Stimulated activated naive CD8-positive, alpha-beta T cell treated with anti-CD3 and anti-CD28 coated beads, Interleukin-15, amount 100 ng/mL, for 72 hours (primary cell): ENCODE measurements around the gene NEK6.

Experiments used
- ATAC-seq: fragments of 150-1000 bp; cut with Tn5 transposase; 2 replicates; pipeline ENCODE4 v1.10.0; 2021; ENCODE audit warnings: mild to moderate bottlenecking, moderate library complexity
- DNase-seq, 2 donors: peaks; one replicate each; pipeline ENCODE4 v3.0.0; 2021 to 2022
- H3K27ac Mint-ChIP-seq, 2 donors: one replicate each; pipeline ENCODE4 v1.8.0; 2022; ENCODE audit warnings: mild to moderate bottlenecking in 2 of 2, mixed read lengths in 2 of 2, moderate library complexity in 2 of 2
- H3K27me3 Mint-ChIP-seq: one replicate; pipeline ENCODE4 v1.8.0; 2022; ENCODE audit warnings: mixed read lengths
- H3K4me1 Mint-ChIP-seq: one replicate; pipeline ENCODE4 v1.8.0; 2022; ENCODE audit warnings: mild to moderate bottlenecking, mixed read lengths
- H3K4me3 Mint-ChIP-seq, 2 donors: one replicate each; pipeline ENCODE4 v1.8.0; 2022; ENCODE audit warnings: mild to moderate bottlenecking in 2 of 2, mixed read lengths in 2 of 2, moderate library complexity in 1 of 2
- H3K9me3 Mint-ChIP-seq, 2 donors: one replicate each; pipeline ENCODE4 v1.8.0; 2022; ENCODE audit warnings: mixed read lengths in 2 of 2

Gene NEK6

DNA sequence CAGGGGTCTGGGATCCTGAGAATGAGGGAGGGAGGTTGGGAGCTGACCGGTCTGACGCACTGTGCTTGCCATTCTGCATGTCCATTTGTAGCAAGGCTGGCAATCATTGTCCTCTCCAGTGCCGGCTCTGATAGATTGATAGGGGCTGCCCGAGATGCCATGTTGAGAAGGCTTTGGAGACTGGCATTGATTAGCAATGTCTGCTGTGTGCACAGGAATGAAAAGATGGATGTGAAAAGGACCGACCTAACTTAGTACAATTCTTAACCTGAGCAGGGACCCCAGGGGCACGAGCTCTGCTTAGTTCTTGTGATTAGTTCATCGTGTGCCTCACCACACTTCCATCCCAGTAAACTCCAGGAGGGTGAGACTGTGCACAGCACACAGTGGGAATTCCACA is 17.0 kb downstream of the NEK6 start:
- Mint-ChIP-seq H3K9me3 (no peaks in the 10 kb centered on the region), H3K27ac (no peak overlapping the region), H3K4me1 (peaks cover 15% of the 10 kb centered on the region), H3K27me3 (peaks cover 12% of the 10 kb centered on the region), H3K4me3 (no peak overlapping the region)
- ATAC-seq, result no peak
- DNase-seq, result no peak

DNA sequence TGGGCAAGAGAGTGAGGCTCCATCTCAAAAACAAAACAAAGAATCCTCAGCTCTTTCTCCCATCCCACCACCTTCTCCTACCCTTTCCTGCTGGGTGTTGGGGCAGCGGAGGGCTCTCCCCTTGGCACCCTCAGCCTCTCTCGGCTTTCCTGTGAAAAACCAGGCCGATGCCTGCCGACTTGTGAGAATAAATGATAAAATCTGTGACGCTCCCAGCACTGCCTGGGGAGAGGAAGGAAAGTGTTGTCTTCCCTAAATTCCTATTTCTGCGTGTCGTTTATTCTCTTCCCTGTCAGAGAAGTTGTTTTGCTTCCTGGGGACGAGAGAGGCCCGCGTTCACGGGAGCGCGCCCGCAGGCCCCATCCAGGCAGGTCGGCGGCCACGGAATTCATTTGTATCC is 19.7 kb downstream of the NEK6 start:
- no peak for ATAC-seq
- Mint-ChIP-seq H3K9me3 (no peaks in the 10 kb centered on the region), H3K4me1 (peaks cover 21% of the 10 kb centered on the region), H3K27ac (no peak overlapping the region), H3K27me3 (peaks cover 6% of the 10 kb centered on the region), H3K4me3 (no peak overlapping the region)
- no peak for DNase-seq

GRCh38 chr9:124278054-124278540 is 20.3 kb downstream of the NEK6 start:
- Mint-ChIP-seq H3K27ac (no peak overlapping the region), H3K27me3 (peaks cover 6% of the 10 kb centered on the region), H3K4me3 (no peak overlapping the region), H3K9me3 (no peaks in the 10 kb centered on the region), H3K4me1 (peaks cover 21% of the 10 kb centered on the region)
- no peak for DNase-seq
- peak; percentile 42 for ATAC-seq

GRCh38 chr9:124279531-124280175 is 21.9 kb downstream of the NEK6 start:
- H3K27ac Mint-ChIP-seq, result peak overlapping the region in 1 of 2 donors; percentile 65
- ATAC-seq (no peak), DNase-seq (no peak)
- H3K9me3 Mint-ChIP-seq, result no peaks in the 10 kb centered on the region
- H3K4me3 Mint-ChIP-seq, result no peak overlapping the region
- H3K4me1 Mint-ChIP-seq, result peaks cover 23% of the 10 kb centered on the region
- no peaks in the 10 kb centered on the region for H3K27me3 Mint-ChIP-seq

DNA sequence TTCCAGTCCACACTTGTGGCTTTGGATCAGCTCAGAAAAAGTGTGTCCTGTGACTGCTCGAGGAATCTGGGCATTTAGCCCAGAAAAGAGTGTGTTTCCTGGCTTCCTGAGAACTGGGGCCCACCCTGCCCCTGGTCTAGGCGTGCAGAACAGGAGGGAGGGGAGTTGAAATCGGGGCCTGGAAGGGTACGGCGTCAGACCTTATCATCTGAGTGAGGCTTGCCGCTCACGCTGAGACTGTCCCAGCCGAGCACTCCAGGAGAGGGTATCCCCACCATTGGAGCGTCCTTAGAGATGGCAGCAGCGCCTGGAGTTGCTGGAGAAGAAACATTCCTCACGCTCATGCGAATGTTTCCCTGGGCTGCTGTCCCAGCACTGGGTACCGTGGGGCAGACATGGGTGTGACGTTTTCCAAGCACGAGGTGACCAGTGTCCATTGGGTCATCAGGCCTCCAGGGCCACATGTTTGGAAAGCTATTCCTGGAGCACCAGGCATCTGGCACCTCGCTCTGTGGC is 22.5 kb downstream of the NEK6 start:
- Mint-ChIP-seq H3K4me1 (peaks cover 29% of the 10 kb centered on the region), H3K27ac (no peak overlapping the region)
- DNase-seq, result no peak

DNA sequence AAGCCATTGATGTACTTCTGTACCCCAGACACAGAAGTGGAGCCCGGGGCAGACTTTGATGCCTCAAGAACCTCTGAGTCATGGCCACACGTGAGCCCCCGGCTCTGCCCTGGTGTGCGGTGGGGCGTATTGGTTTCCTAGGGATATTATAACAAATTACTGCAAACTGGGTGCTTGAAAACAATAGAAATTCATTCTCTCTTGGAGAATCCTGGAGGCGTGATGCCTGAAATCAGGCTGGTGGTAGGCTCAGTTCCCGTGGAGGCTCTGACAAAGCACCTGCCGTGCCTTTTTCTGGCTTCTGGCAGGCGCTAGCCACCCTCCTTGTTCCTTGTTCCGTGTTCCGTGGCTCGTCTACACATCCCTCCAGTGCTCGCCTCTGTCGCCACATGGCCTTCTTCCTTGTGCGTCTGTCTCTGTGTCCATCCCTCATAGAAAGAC is 24.2 kb downstream of the NEK6 start:
- ATAC-seq, result no peak
- peaks cover 45% of the 10 kb centered on the region for H3K4me1 Mint-ChIP-seq

More for the DNA sequence above, 22.5 kb downstream of the NEK6 start:
- Mint-ChIP-seq H3K9me3 (no peaks in the 10 kb centered on the region), H3K27me3 (no peaks in the 10 kb centered on the region), H3K4me3 (no peak overlapping the region)
- ATAC-seq, result no peak

GRCh38 chr9:124282442-124283227 is 24.9 kb downstream of the NEK6 start:
- no peak for ATAC-seq
- H3K27me3 Mint-ChIP-seq, result no peaks in the 10 kb centered on the region
- peaks cover 49% of the 10 kb centered on the region for H3K4me1 Mint-ChIP-seq
- no peak for DNase-seq
- no peak overlapping the region for H3K27ac Mint-ChIP-seq
- no peaks in the 10 kb centered on the region for H3K9me3 Mint-ChIP-seq
- H3K4me3 Mint-ChIP-seq, result no peak overlapping the region

More for the DNA sequence above, 24.2 kb downstream of the NEK6 start:
- peak overlapping the region in 1 of 2 donors; percentile 68 for H3K27ac Mint-ChIP-seq
- no peaks in the 10 kb centered on the region for H3K9me3 Mint-ChIP-seq
- no peak for DNase-seq
- no peak overlapping the region for H3K4me3 Mint-ChIP-seq
- no peaks in the 10 kb centered on the region for H3K27me3 Mint-ChIP-seq

DNA sequence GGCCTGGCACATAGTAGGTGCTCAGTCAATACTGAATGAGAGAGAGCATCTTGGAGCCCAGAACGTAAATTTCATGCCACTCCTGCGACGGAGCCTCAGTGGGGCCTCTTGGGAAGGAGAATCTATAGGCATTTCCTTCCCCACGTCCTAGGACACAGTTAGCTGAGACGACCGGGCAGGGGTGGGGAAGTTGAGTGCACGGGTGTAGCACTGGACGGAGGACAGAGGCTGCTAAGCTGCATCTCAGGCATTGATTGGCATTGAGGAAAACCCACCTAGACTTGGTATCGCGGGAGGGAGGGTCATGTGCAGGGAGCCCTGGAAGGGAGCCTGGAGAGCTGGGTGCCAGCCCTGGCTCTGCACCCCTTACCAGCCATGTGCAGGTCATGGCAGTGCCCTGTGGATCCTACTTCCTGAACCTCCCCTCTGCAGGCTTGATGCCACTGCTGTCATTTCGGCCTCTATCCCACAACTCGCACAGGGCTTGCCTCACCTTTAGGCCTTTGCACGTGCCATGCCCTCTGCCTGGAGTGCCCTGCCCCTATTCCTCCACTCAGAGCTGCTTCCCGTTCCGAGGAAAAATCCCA is 25.6 kb downstream of the NEK6 start:
- H3K27ac Mint-ChIP-seq, result no peak overlapping the region
- no peaks in the 10 kb centered on the region for H3K9me3 Mint-ChIP-seq
- ATAC-seq (no peak), DNase-seq (no peak)
- peaks cover 49% of the 10 kb centered on the region for H3K4me1 Mint-ChIP-seq
- H3K27me3 Mint-ChIP-seq, result no peaks in the 10 kb centered on the region
- no peak overlapping the region for H3K4me3 Mint-ChIP-seq

GRCh38 chr9:124284237-124284831 is 26.6 kb downstream of the NEK6 start:
- no peak overlapping the region for H3K27ac Mint-ChIP-seq
- peaks cover 57% of the 10 kb centered on the region for H3K4me1 Mint-ChIP-seq
- no peak overlapping the region for H3K4me3 Mint-ChIP-seq
- no peaks in the 10 kb centered on the region for H3K27me3 Mint-ChIP-seq
- ATAC-seq (no peak), DNase-seq (no peak)
- H3K9me3 Mint-ChIP-seq, result no peaks in the 10 kb centered on the region

DNA sequence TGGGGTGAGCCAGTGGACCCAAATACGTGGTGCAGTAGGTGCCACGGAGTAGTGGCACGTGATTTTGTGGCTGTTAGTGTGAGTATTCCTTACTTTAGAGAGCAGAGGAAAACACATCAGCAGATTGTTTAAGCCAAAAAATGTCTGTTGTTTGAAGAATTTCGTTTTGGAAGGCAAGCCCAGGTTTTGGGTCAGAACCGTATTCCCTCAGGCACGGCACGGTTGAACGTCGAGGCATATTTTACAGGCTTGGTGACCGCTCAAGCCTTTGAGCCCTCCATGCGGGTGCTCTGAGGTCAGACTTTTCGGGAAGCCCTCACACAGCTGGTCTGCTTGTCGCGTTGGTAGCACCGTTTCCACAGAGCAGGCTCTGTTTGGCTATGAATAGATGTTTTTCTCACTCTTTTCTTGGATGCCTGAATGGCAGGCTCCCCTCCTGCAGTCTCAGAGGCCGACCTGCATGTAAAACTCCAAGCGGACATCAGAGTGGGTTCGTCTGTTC is 27.2 kb downstream of the NEK6 start:
- Mint-ChIP-seq H3K4me1 (peaks cover 64% of the 10 kb centered on the region), H3K4me3 (peak overlapping the region in 1 of 2 donors; percentile 54), H3K9me3 (no peaks in the 10 kb centered on the region), H3K27me3 (no peaks in the 10 kb centered on the region), H3K27ac (peak overlapping the region in 1 of 2 donors; percentile 99)
- no peak for ATAC-seq
- no peak for DNase-seq

- Mint-ChIP-seq H3K27ac (peak overlapping the region in 1 of 2 donors; percentile 99), H3K27me3 (no peaks in the 10 kb centered on the region), H3K4me1 (peaks cover 69% of the 10 kb centered on the region), H3K9me3 (no peaks in the 10 kb centered on the region), H3K4me3 (peak overlapping the region in 1 of 2 donors; percentile 54)
- ATAC-seq (no peak), DNase-seq (no peak)
Observed at GRCh38 chr9:124285490-124285889, 27.7 kb downstream of the NEK6 start.

DNA sequence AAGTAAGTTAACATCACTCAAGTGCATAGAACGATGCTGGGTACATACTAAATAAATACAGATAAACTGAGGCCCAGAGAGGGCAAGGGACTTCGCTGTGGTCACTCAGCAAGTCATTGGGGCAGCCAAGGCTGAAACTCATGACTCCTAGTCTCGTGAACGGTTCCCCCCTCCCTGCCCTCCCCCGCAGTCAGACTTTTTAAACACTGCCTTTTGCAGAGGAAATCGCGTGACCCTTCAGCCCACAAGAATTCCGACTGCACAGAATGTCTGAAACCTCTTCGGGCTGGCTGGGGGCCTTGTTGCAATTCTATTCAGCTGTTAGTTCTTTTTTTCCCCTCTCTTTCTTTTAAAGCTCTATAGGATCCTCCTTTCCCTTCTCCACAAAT is 28.1 kb downstream of the NEK6 start:
- peak; percentile 30 to 60 for DNase-seq
- peak; percentile 51 for ATAC-seq
- no peaks in the 10 kb centered on the region for H3K27me3 Mint-ChIP-seq
- H3K4me3 Mint-ChIP-seq, result peak overlapping the region; percentile 70 to 81
- H3K9me3 Mint-ChIP-seq, result no peaks in the 10 kb centered on the region
- H3K27ac Mint-ChIP-seq, result peak overlapping the region; percentile 84 to 99
- H3K4me1 Mint-ChIP-seq, result peaks cover 73% of the 10 kb centered on the region

- DNase-seq, result peak; percentile 75 to 79
- ATAC-seq, result peak; percentile 89
- H3K4me3 Mint-ChIP-seq, result peak overlapping the region; percentile 70 to 81
- H3K4me1 Mint-ChIP-seq, result peaks cover 78% of the 10 kb centered on the region
- no peaks in the 10 kb centered on the region for H3K9me3 Mint-ChIP-seq
- no peaks in the 10 kb centered on the region for H3K27me3 Mint-ChIP-seq
- H3K27ac Mint-ChIP-seq, result peak overlapping the region; percentile 84 to 99
Observed at GRCh38 chr9:124286292-124286931, 28.7 kb downstream of the NEK6 start.

- Mint-ChIP-seq H3K4me3 (no peak overlapping the region), H3K9me3 (no peaks in the 10 kb centered on the region), H3K4me1 (peaks cover 99% of the 10 kb centered on the region), H3K27ac (no peak overlapping the region), H3K27me3 (peaks cover 12% of the 10 kb centered on the region)
- no peak for DNase-seq
- no peak for ATAC-seq
Observed at GRCh38 chr9:124290053-124290591, 32.4 kb downstream of the NEK6 start.
